GM21737 (cell line): Measurements from ENCODE around the gene GPATCH4.

Experiments
- ATAC-seq: cut with Tn5 transposase; IDR thresholded peaks from one replicate; pipeline ENCODE4 v1.9.1; 2021; ENCODE audit warnings: mild to moderate bottlenecking, moderate library complexity; ENCODE audit not compliant: unreplicated experiment

Gene GPATCH4

GRCh38 chr1:156551066-156551643, 50.1 kb downstream of the GPATCH4 start:
- ATAC-seq = no peak

DNA sequence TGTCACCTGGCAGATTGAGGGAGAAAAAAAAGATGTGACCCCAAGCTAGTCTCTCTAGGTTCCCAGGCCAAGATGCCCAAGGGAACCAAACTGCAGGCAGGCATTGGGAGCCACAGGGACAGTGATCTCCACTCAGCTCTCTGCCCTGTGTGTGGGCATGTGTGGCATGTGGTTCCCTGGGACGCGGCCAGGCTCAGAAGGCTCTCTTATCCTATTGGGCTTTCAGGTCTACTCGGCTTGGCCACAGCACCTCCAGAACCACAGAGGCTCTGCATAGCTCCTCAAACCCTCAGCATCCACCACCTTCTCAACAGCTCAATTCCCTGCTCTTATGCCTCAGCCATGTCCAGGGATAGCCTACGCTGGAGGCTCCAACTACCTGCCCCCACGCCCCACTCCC, 50.9 kb downstream of the GPATCH4 start:
- ATAC-seq = no peak

GRCh38 chr1:156549831-156550230, 51.4 kb downstream of the GPATCH4 start:
- no peak for ATAC-seq

- ATAC-seq = no peak
These were observed 51.9 kb downstream of the GPATCH4 start for GRCh38 chr1:156549390-156549789.

DNA sequence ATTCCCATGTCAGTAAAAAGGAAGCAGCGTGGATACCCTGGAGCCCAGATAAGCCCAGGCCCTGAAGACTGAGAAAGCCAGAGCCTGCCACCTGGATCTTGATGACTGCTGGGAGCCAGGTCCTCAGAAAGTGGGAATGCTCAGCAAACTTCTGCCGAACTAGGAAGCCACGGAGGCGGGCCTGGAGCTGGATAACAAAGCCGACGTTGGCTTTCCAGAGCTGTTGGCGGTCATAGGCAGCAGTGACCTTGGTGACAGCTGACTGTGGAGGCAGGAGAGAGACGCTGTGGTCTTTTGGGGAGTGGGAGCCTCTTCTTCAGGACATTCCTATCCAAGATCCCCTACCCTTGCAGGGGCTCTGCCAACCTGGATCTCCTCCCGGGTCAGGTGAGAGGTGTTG, 53.3 kb downstream of the GPATCH4 start:
- no peak for ATAC-seq

DNA sequence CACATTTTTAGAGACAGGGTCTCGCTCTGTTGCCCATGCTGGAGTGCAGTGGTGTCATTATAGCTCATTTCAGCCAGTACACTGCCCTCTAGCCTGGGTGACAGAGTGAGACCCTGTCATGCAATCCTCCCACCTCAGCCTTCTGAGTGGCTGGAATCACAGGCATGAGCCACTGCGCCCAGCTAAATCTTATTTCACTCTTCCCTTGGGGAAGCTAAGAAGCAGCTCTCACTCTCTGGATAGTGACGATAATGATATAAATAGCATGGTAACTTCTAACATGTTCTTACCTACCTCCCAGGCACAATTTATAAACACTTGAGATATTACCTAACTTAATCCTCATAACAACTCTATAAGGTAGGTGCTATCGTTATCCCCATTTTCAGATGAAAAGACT, 53.8 kb downstream of the GPATCH4 start:
- ATAC-seq = no peak

DNA sequence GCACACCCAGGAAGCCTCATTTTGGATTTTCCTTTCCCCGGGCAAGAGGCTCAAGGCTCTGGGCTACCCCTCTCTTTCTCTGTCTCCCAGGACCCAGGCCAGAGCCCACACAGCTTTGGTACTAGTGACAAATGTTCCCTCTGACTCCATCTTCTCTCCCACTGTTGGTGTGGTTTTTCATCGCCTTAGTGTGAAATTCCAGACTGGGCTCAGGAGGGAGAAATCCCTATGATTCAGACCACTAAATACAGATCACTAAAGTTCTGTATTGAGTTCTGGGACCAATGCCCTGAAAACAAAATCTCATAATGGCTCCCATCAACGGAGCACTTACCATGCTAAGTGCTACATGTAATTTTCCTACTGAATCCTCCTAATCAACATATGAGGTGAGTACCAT, 55.0 kb downstream of the GPATCH4 start:
- no peak for ATAC-seq

DNA sequence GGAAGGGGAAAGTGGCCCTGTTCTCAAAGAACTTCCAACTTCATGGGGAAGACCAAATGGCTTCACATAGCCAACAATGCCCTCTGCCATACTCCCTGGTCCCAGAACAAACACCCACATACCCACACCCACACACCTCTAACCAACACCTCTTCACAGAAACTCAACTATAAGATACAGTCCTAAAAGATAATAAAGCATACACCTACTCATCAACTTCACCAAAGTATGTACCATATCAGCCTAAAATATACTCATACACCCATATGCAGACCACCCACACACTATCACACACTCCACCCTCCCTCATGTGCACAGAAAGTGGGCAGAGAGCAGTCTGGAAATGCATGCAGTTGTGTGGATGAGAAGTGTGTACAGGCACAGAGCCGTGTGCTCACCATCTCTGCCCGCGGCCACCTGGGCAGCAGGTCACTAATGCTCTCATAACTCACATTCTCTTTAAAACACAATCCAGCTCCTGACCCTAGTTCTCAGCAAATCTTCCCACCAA, 56.6 kb downstream of the GPATCH4 start:
- no peak for ATAC-seq
